ENCODE data around the gene WDR72. TPM values are rescaled to one million over a fixed set of nuclear protein-coding genes. Genes with fewer than 3 reads are reported as not detected.

The WDR72 gene
- total RNA-seq, 1 donor from 2014 or later = 0.59 TPM

- no peak overlapping the region for H3K27ac Mint-ChIP-seq (ENCODE audit: unreplicated experiment)
- TF ChIP-seq CTCF (IDR thresholded peaks at IDR 0.05; ENCODE audit: unreplicated experiment) = no peak
- no peaks in the 10 kb centered on the region for H3K4me1 Mint-ChIP-seq (ENCODE audit: unreplicated experiment)
- H3K36me3 Mint-ChIP-seq (ENCODE audit: low read depth, unreplicated experiment) = no peaks in the 10 kb centered on the region
- no peaks in the 10 kb centered on the region for H3K9me3 Mint-ChIP-seq (ENCODE audit: unreplicated experiment)
- no peaks in the 10 kb centered on the region for H3K27me3 Mint-ChIP-seq (ENCODE audit: unreplicated experiment)
- no peak overlapping the region for H3K4me3 Mint-ChIP-seq (ENCODE audit: unreplicated experiment)
- no peak for DNase-seq (ENCODE audit: low spot score)
Observed at GRCh38 chr15:53573091-53573490, 186.4 kb downstream of the WDR72 start.

DNA sequence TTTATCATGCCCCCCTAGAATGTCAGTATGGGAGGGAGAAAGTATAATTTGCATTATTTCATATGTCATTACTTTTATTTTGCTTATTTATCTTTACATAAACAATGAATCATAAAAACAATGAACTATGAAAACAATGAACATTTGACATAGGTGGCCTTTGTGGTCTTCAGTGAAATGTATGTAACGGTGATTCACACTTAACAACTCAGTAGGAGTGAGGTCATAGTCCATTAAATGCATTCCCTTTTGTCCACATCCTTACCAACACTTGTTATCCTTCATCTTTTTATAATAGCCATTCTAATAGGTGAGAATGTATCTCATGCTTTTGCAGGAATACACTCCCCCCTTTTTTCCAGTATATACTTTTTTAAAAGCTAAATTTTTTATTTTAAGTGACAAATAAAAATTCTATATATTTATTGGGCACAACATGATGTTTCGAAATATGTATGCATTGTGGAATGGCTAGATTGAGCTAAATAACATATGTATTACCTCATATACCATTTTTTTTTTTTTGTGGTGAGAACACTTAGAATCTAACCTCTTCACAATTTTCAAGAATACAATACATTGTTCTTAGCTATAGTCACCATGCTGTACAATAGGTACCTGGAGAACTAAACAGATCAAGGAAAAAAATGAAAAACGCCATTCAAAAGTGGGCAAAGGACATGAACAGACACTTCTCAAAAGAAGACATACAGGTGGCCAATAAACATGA, 189.5 kb downstream of the WDR72 start:
- Mint-ChIP-seq H3K9me3 (ENCODE audit: unreplicated experiment) (no peaks in the 10 kb centered on the region), H3K4me3 (ENCODE audit: unreplicated experiment) (no peak overlapping the region), H3K36me3 (ENCODE audit: low read depth, unreplicated experiment) (no peaks in the 10 kb centered on the region), H3K4me1 (ENCODE audit: unreplicated experiment) (no peaks in the 10 kb centered on the region), H3K27ac (ENCODE audit: unreplicated experiment) (no peak overlapping the region), H3K27me3 (ENCODE audit: unreplicated experiment) (no peaks in the 10 kb centered on the region)
- TF ChIP-seq CTCF (IDR thresholded peaks at IDR 0.05; ENCODE audit: unreplicated experiment) = no peak
- no peak for DNase-seq (ENCODE audit: low spot score)

DNA sequence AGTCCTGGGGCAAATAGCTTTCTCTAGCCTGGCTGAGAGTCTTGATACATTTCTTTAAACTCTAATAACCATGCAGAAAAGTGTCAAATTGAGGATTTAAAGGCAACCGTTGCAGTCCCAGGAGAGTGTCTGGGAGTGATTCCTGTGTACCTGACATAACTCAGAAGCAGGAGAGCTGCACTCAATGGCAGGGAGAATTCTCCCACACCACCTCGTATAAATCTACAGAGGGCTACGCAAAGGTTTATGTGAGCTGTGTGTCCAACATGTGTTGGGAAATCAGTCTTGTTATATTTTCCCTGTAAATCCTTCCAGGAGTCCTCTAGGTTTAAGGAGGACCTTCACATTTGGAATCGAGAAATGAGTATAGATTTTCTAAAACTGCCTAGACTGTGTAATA, 192.6 kb downstream of the WDR72 start:
- Mint-ChIP-seq H3K27ac (ENCODE audit: unreplicated experiment) (no peak overlapping the region), H3K9me3 (ENCODE audit: unreplicated experiment) (no peaks in the 10 kb centered on the region), H3K4me1 (ENCODE audit: unreplicated experiment) (no peaks in the 10 kb centered on the region), H3K4me3 (ENCODE audit: unreplicated experiment) (no peak overlapping the region), H3K27me3 (ENCODE audit: unreplicated experiment) (no peaks in the 10 kb centered on the region), H3K36me3 (ENCODE audit: low read depth, unreplicated experiment) (no peaks in the 10 kb centered on the region)
- TF ChIP-seq CTCF (IDR thresholded peaks at IDR 0.05; ENCODE audit: unreplicated experiment) = no peak
- no peak for DNase-seq (ENCODE audit: low spot score)

GRCh38 chr15:53565721-53566120, 193.7 kb downstream of the WDR72 start:
- TF ChIP-seq CTCF (IDR thresholded peaks at IDR 0.05; ENCODE audit: unreplicated experiment) = no peak
- Mint-ChIP-seq H3K9me3 (ENCODE audit: unreplicated experiment) (no peaks in the 10 kb centered on the region), H3K36me3 (ENCODE audit: low read depth, unreplicated experiment) (no peaks in the 10 kb centered on the region), H3K27ac (ENCODE audit: unreplicated experiment) (no peak overlapping the region), H3K27me3 (ENCODE audit: unreplicated experiment) (no peaks in the 10 kb centered on the region), H3K4me1 (ENCODE audit: unreplicated experiment) (no peaks in the 10 kb centered on the region), H3K4me3 (ENCODE audit: unreplicated experiment) (no peak overlapping the region)
- no peak for DNase-seq (ENCODE audit: low spot score)

- DNase-seq (ENCODE audit: low spot score) = no peak
- no peaks in the 10 kb centered on the region for H3K36me3 Mint-ChIP-seq (ENCODE audit: low read depth, unreplicated experiment)
- no peak overlapping the region for H3K4me3 Mint-ChIP-seq (ENCODE audit: unreplicated experiment)
- no peaks in the 10 kb centered on the region for H3K9me3 Mint-ChIP-seq (ENCODE audit: unreplicated experiment)
- H3K27me3 Mint-ChIP-seq (ENCODE audit: unreplicated experiment) = no peaks in the 10 kb centered on the region
- H3K4me1 Mint-ChIP-seq (ENCODE audit: unreplicated experiment) = no peaks in the 10 kb centered on the region
- no peak overlapping the region for H3K27ac Mint-ChIP-seq (ENCODE audit: unreplicated experiment)
- TF ChIP-seq CTCF (IDR thresholded peaks at IDR 0.05; ENCODE audit: unreplicated experiment) = no peak
Observed at GRCh38 chr15:53564647-53565046, 194.8 kb downstream of the WDR72 start.

All from endothelial cell (in vitro differentiated cells).